ENCODE measurements around the gene B4GALT3.

B4GALT3 gene

GRCh38 chr1:161163793-161164192, 13.5 kb downstream of the B4GALT3 start:
- DNase-seq (ENCODE audit: low read depth), result no peak

DNA sequence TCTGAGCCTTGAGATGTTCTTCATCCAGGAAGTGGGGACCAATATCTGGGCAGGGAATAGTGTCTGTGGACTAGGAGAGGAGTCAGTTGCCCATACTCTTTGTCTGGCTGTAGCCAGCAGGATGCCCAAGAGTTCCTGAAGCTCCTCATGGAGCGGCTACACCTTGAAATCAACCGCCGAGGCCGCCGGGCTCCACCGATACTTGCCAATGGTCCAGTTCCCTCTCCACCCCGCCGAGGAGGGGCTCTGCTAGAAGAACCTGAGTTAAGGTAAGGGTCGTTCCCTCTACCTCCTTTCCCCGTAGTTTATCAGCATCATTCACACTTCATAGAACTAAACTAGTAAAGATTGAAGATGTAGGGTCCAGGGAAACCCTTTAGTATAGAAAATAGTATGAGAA, 14.5 kb downstream of the B4GALT3 start:
- no peak for DNase-seq (ENCODE audit: low read depth)

DNA sequence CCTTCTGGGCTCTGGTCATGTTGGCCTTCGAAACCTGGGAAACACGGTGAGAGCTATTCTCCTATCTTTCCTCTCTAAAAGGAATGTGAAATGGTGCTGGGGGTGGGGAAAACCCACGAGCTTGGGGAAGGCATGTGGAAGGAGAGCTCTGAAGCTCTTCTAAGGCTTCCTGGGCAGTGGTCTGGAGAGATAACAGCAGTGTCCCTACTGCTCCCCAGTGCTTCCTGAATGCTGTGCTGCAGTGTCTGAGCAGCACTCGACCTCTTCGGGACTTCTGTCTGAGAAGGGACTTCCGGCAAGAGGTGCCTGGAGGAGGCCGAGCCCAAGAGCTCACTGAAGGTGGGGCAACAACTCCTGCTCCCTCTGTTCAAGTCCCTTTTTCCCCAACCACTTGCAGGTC, 15.3 kb downstream of the B4GALT3 start:
- DNase-seq (ENCODE audit: low read depth), result no peak

- no peak for DNase-seq (ENCODE audit: low read depth)
These were observed 15.7 kb downstream of the B4GALT3 start for GRCh38 chr1:161161652-161162051.

DNA sequence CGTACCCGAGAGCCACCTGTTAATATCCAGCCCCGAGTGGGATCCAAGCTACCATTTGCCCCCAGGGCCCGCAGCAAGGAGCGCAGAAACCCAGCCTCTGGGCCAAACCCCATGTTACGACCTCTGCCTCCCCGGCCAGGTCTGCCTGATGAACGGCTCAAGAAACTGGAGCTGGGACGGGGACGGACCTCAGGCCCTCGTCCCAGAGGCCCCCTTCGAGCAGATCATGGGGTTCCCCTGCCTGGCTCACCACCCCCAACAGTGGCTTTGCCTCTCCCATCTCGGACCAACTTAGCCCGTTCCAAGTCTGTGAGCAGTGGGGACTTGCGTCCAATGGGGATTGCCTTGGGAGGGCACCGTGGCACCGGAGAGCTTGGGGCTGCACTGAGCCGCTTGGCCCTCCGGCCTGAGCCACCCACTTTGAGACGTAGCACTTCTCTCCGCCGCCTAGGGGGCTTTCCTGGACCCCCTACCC, 16.6 kb downstream of the B4GALT3 start:
- no peak for DNase-seq (ENCODE audit: low read depth)

DNA sequence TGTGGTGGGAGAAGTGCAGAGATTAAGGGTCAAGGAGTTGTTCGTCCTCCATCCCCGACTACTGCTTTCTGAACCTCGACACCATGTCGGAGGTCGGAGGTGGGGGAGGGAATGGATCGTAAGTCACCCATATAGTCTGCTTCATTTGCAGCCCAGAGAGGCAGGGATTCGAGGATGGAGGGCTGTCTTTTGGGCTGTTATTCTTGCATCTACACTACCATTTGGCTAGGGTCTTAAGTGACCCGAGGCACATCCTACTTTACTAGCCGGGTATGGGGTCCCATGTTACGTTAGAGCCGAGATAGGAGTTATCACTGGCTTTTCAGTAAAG, 17.4 kb downstream of the B4GALT3 start:
- DNase-seq (ENCODE audit: low read depth), result no peak

DNA sequence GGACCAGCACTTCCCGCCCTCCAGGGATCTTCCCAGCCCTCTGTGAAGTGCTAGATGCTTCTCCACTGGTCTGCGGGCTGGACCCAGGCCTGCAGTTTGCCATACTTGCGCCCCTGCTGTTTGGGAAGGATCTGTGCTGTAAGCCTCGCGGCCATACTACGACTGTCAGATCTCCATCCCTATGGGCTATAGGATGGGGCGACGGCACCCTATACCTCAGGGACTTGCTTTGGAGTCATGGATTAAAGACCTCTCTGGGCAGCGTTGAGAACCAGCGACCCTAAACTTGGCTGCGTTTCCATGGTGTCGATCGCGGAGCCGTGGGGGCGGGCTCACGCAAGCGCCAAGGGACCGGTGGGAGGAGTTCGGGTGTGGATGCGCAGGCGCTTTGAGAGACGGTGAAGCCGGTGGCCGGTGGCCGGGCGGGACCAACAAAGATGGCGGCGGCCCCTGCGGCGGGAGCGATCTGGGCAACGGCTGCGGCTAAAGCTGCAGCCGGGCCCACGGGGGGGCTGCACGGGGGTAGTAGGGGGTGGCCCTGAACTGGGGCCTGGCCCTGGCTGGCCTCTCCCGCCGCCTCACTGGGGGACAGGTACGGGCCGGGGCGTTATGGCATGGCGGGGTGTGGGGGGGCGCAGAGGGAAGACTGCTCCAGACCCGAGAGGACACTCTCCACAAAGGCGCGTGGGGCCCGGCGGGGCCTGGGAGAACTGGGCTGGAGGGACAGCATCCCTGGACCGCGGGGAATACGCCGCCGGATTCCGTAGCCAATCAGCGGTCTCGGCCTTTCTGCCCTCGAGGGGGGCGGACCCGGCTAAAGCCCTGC, 18.0 kb downstream of the B4GALT3 start, which contains the start of gene USP21:
Gene USP21 (plus strand): TSS at position 414 of the 826 bp plus-strand sequence. CDS start 1,141 bp downstream, outside the sequence.
- peak; percentile 86 for DNase-seq (ENCODE audit: low read depth)

GRCh38 chr1:161158316-161159010, 18.8 kb downstream of the B4GALT3 start:
- no peak for DNase-seq (ENCODE audit: low read depth)

GRCh38 chr1:161157867-161158266, 19.4 kb downstream of the B4GALT3 start:
- DNase-seq (ENCODE audit: low read depth), result no peak

DNA sequence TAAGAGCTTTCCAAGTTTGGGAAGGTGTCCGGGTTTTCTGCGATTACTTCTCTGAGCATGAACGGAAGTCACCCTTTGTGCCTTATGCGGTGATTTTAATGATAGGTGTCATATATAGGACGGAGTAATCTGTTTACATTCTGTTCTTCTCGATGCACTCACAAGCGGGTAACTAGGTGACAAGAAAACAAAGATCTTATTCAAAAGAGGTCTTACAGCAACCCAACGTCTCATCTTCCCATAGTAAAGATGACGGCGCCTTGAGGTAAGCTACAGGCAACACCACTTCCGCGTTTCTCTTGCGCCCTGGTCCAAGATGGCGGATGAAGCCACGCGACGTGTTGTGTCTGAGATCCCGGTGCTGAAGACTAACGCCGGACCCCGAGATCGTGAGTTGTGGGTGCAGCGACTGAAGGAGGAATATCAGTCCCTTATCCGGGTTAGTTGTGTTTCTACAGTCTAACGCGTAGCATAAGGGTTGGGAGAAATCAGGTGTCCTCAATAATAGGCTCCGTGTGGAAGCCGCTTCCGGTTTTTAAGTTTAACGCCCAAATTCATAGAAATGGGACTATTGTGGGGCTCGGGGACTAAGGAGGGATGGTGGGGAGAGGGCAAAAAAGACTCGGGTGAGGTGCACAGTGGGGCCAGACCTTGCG, 23.5 kb downstream of the B4GALT3 start, which contains the start of gene UFC1:
Gene UFC1 (plus strand): TSS at position 297 of the 656 bp plus-strand sequence. CDS start 20 bp downstream, at position 317.
- peak; percentile 91 for DNase-seq (ENCODE audit: low read depth)

GRCh38 chr1:161153176-161153575, 24.1 kb downstream of the B4GALT3 start:
- DNase-seq (ENCODE audit: low read depth), result no peak

DNA sequence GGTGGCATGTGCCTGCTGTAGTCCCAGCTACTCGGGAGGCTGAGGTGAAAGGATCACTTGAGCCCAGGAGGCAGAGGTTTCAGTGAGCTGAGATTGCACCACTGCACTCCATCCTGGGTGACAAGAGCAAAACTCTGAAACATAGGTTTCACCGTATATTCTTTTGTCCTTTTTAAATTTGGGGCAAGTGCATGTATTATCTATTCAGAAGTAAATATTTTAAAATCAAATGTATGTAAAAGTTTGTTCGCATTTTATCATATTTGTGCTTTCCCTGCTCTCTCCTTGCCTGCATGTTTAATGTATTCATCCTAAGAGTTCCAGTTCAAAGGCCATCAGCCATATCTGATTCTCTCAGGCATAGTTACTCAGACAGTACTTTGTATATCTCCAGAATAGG, 31.5 kb downstream of the B4GALT3 start:
- no peak for DNase-seq (ENCODE audit: low read depth)

GRCh38 chr1:161140755-161141400, 36.4 kb downstream of the B4GALT3 start:
- no peak for DNase-seq (ENCODE audit: low read depth)

DNA sequence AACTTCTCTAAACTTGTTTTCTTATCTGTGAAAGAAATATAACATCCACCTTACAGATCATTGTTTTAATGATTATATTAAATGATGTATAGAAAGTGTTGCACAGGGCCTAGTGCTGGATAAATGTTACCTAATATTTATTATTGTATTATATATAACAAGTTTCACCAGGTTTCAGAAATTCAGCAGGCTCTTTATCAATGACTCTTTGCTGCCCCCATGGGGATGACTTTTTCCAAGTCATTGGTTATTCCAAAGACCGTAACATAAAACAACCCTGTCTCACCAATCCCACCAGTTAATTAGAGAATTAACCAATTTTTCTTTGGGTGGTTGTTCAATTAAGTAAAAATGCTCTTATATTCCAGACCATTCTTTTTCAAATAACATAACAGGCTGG, 37.5 kb downstream of the B4GALT3 start:
- DNase-seq (ENCODE audit: low read depth), result peak; percentile 31

- DNase-seq (ENCODE audit: low read depth), result no peak
These were observed 38.9 kb downstream of the B4GALT3 start for GRCh38 chr1:161138431-161138830.

DNA sequence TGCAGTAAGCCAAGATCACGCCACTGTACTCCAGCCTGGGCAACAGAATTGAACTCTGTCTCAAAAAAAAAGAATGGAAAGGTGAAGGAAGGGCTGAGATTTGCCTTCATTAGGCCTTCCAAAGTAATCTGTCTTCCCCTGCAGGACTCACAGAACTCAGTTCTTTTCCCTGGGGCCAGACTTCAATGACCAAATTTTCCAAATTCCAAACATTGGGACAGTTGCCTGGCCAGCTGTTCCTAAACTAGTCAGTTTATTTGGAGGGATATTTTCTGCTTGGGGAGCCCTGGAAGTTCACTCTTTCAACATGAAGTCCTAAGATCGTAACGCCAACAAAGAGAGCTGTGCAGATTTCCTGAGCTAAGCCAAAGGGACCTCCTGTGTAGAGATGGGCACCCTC, 39.4 kb downstream of the B4GALT3 start:
- DNase-seq (ENCODE audit: low read depth), result no peak

- no peak for DNase-seq (ENCODE audit: low read depth)
These were observed 44.0 kb downstream of the B4GALT3 start for GRCh38 chr1:161133220-161133740.

- DNase-seq (ENCODE audit: low read depth), result peak; percentile 98
These were observed 44.7 kb downstream of the B4GALT3 start, which contains the start of gene DEDD for GRCh38 chr1:161132410-161133219. DEDD (minus strand) TSS chr1:161132667; CDS start chr1:161124462, 8,205 bp downstream.

DNA sequence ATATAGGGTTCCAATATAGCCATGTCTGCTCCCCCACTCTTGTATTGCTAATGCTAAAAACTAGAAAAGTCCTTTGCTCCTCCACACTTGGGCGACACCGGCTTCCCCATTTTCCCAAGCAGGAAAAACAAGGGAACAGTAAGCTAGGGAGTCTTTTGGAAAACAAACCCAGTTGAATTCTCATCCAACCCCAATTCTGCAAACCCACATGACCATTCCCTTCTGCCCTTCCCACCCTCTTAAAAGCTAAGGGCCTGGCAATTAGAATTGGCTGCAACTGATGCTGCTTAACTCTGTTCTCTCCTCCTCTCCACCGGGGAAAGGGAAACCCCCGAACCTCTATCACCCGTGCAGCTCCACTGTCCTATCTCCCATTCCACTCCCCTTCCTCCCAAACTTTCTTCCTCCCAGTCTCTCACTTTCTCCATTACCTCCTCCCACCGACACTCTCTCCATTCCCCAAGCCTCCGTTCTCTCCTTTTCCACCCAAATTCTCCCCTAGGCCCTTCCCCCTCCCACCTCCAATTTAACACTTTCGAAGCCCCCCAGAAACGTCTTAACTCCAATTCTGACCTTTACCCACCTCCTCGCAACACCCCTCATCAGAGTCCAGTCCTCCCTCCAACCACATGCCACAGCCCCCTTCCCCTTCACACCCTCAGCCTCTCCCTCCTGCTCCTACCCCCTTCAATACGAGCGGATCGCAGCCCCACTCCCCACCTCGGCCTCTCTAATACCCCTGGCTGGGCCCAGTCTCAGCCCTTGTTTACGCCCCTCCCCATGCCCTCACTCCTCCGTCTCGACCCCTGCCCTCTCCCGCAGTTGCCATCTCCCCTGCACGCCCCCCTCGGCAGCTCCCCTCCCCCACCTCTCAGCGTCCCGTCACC, 45.5 kb downstream of the B4GALT3 start:
- DNase-seq (ENCODE audit: low read depth), result peak; percentile 39

DNA sequence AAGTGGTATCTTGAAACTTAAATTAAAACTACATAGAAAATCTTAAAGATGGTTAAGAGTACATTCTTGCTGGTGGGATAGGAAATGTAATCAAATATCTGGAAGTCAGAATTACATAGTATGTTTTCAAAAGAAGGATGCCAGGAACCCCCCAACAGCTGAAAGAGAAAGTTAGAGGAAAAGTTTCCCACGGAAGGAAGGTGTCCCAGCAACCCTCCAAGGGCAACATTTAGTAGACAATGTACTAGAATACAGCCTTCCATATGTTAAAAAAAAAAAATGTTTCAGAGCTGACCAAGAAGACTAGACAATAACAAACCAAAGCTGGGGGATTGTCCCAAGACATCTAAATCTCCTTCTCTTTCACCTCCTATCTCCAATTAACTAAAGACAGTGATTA, 47.0 kb downstream of the B4GALT3 start:
- DNase-seq (ENCODE audit: low read depth), result no peak

Measured in fibroblast of gingiva (primary cell).